ENCODE data around the gene AHCYL2. TPM values are rescaled to one million over a fixed set of nuclear protein-coding genes. Genes with fewer than 3 reads are reported as not detected.

AHCYL2 gene
- total and polyA plus RNA-seq, 4 donors: 2.0 to 10.0 (median 3.6) TPM

- no peaks in the 10 kb centered on the region for H3K27me3 ChIP-seq (ENCODE audit: control insufficient read depth in 4 of 4, insufficient read depth in 4 of 4, low read length in 3 of 4)
- H3K27ac ChIP-seq (ENCODE audit: low read depth in 1 of 2, low read length in 2 of 2): no peak overlapping the region
- H3K9ac ChIP-seq (ENCODE audit: low read depth in 1 of 2, low read length in 2 of 2): no peak overlapping the region
- TF ChIP-seq GABPA (IDR thresholded peaks at IDR 0.05 in 1 of 2, conservative IDR thresholded peaks at IDR 0.05 in 1 of 2) (no peak), RXRA (IDR thresholded peaks at IDR 0.05) (no peak), EGR1 (IDR thresholded peaks at IDR 0.05; ENCODE audit: low read depth in 2 of 2) (no peak), HNF4A (conservative IDR thresholded peaks at IDR 0.05) (no peak)
- no peak for DNase-seq (ENCODE audit: low spot score)
- 99% methylated on average over 1 of the region's 1 CpG for WGBS
- H3K36me3 ChIP-seq (ENCODE audit: control insufficient read depth in 4 of 4, insufficient read depth in 3 of 4, low read depth in 1 of 4, low read length in 3 of 4): no peaks in the 10 kb centered on the region
- H3K9me3 ChIP-seq (ENCODE audit: control insufficient read depth in 4 of 4, low read length in 3 of 4): no peaks in the 10 kb centered on the region
- no peaks in the 10 kb centered on the region for H3K4me1 ChIP-seq (ENCODE audit: control insufficient read depth in 4 of 4, insufficient read depth in 4 of 4, low read length in 3 of 4)
- no peak overlapping the region for H3K4me3 ChIP-seq (ENCODE audit: low read depth in 1 of 3, low read length in 3 of 3)
Observed at GRCh38 chr7:129361771-129362170, 136.9 kb downstream of the AHCYL2 start.

- no peaks in the 10 kb centered on the region for H3K27me3 ChIP-seq (ENCODE audit: control insufficient read depth in 4 of 4, insufficient read depth in 4 of 4, low read length in 3 of 4)
- TF ChIP-seq JUND (IDR thresholded peaks at IDR 0.05): no peak
- TF ChIP-seq FOXA2 (IDR thresholded peaks at IDR 0.05): no peak
- TF ChIP-seq ATF3 (IDR thresholded peaks at IDR 0.05): no peak
- no peak for TF ChIP-seq RAD21 (IDR thresholded peaks at IDR 0.05)
- TF ChIP-seq FOXA1 (IDR thresholded peaks at IDR 0.05): no peak
- TF ChIP-seq MAX (IDR thresholded peaks at IDR 0.05): no peak
- TF ChIP-seq GABPA (IDR thresholded peaks at IDR 0.05 in 1 of 2, conservative IDR thresholded peaks at IDR 0.05 in 1 of 2): no peak
- no peak for TF ChIP-seq CTCF (IDR thresholded peaks at IDR 0.05; ENCODE audit: low read depth, low read length, missing input control)
- TF ChIP-seq REST (IDR thresholded peaks at IDR 0.05): no peak
- no peak for TF ChIP-seq YY1 (IDR thresholded peaks at IDR 0.05)
- no peak for TF ChIP-seq RXRA (IDR thresholded peaks at IDR 0.05)
- no peak for TF ChIP-seq EGR1 (IDR thresholded peaks at IDR 0.05; ENCODE audit: low read depth in 2 of 2)
- no peak overlapping the region for H3K4me3 ChIP-seq (ENCODE audit: low read depth in 1 of 3, low read length in 3 of 3)
- no peaks in the 10 kb centered on the region for H3K4me1 ChIP-seq (ENCODE audit: control insufficient read depth in 4 of 4, insufficient read depth in 4 of 4, low read length in 3 of 4)
- no peaks in the 10 kb centered on the region for H3K36me3 ChIP-seq (ENCODE audit: control insufficient read depth in 4 of 4, insufficient read depth in 3 of 4, low read depth in 1 of 4, low read length in 3 of 4)
- no peak for DNase-seq (ENCODE audit: low spot score)
- H3K9ac ChIP-seq (ENCODE audit: low read depth in 1 of 2, low read length in 2 of 2): no peak overlapping the region
- no peaks in the 10 kb centered on the region for H3K9me3 ChIP-seq (ENCODE audit: control insufficient read depth in 4 of 4, low read length in 3 of 4)
- no peak overlapping the region for H3K27ac ChIP-seq (ENCODE audit: low read depth in 1 of 2, low read length in 2 of 2)
Observed at GRCh38 chr7:129362496-129362895, 137.7 kb downstream of the AHCYL2 start.

- DNase-seq (ENCODE audit: low spot score): no peak
- no peak overlapping the region for H3K27ac ChIP-seq (ENCODE audit: low read depth in 1 of 2, low read length in 2 of 2)
- H3K4me3 ChIP-seq (ENCODE audit: low read depth in 1 of 3, low read length in 3 of 3): no peak overlapping the region
- no peaks in the 10 kb centered on the region for H3K4me1 ChIP-seq (ENCODE audit: control insufficient read depth in 4 of 4, insufficient read depth in 4 of 4, low read length in 3 of 4)
- no peaks in the 10 kb centered on the region for H3K27me3 ChIP-seq (ENCODE audit: control insufficient read depth in 4 of 4, insufficient read depth in 4 of 4, low read length in 3 of 4)
- no peak for TF ChIP-seq CTCF (IDR thresholded peaks at IDR 0.05; ENCODE audit: low read depth, low read length, missing input control)
- no peak for TF ChIP-seq EGR1 (IDR thresholded peaks at IDR 0.05; ENCODE audit: low read depth in 2 of 2)
- no peak for TF ChIP-seq ZBTB33 (IDR thresholded peaks at IDR 0.05)
- TF ChIP-seq TAF1 (conservative IDR thresholded peaks at IDR 0.05): no peak
- TF ChIP-seq FOXA2 (IDR thresholded peaks at IDR 0.05): no peak
- TF ChIP-seq NR2F2 (IDR thresholded peaks at IDR 0.05): no peak
- TF ChIP-seq ATF3 (IDR thresholded peaks at IDR 0.05): no peak
- TF ChIP-seq YY1 (IDR thresholded peaks at IDR 0.05): no peak
- TF ChIP-seq RXRA (IDR thresholded peaks at IDR 0.05): no peak
- no peak for TF ChIP-seq FOXA1 (IDR thresholded peaks at IDR 0.05)
- 82% methylated on average over 1 of the region's 1 CpG for WGBS
- no peaks in the 10 kb centered on the region for H3K36me3 ChIP-seq (ENCODE audit: control insufficient read depth in 4 of 4, insufficient read depth in 3 of 4, low read depth in 1 of 4, low read length in 3 of 4)
- no peak overlapping the region for H3K9ac ChIP-seq (ENCODE audit: low read depth in 1 of 2, low read length in 2 of 2)
- no peaks in the 10 kb centered on the region for H3K9me3 ChIP-seq (ENCODE audit: control insufficient read depth in 4 of 4, low read length in 3 of 4)
Observed at GRCh38 chr7:129367349-129367699, 142.5 kb downstream of the AHCYL2 start.
